IMR-90 (cell line): Measurements from ENCODE around the gene GTF3C6. TPM values are rescaled to one million over a fixed set of nuclear protein-coding genes. Genes with fewer than 3 reads are reported as not detected.

ENCODE experiments used
- ATAC-seq: fragments of 200-7000 bp; cut with Tn5 transposase; 2 replicates; pipeline ENCODE4 v1.9.1; 2020; ENCODE audit warnings: low read depth, mild to moderate bottlenecking, moderate library complexity
- BruUV-seq: library from RNA; stranded (reverse); fragments of 400-500 nt; replicated peaks from 2 replicates; lab custom pipeline; 2021; lab: Mats Ljungman, UMichigan
- CTCF ChIA-PET: fragments of 300-600 bp; formaldehyde crosslinking; extraction: SDS; loops from one replicate; lab custom pipeline; 2021; ENCODE audit warnings: antibody characterized with exemption; lab: Yijun Ruan, JAX
- POLR2A ChIA-PET: fragments of 300-600 bp; sonication (Branson Sonifier 250); formaldehyde crosslinking; loops from one replicate; lab custom pipeline; 2022; ENCODE audit warnings: antibody characterized with exemption; ENCODE audit not compliant: unreplicated experiment; lab: Charles Lee
- DNase-seq: peaks from one replicate; pipeline ENCODE4 v3.0.0; 2013
- H2AFZ ChIP-seq: replicated peaks from 2 replicates; pipeline ENCODE3; 2013; ENCODE audit warnings: low read length, mild to moderate bottlenecking; ENCODE audit not compliant: poor library complexity
- H2AK5ac ChIP-seq: 2 replicates; pipeline ENCODE4 v1.6.1; 2013; ENCODE audit warnings: low read depth, low read length, inconsistent platforms
- H2AK9ac ChIP-seq: replicated peaks from 2 replicates; pipeline ENCODE3; 2013; ENCODE audit warnings: mild to moderate bottlenecking, low read depth, low read length, moderate library complexity; ENCODE audit not compliant: poor library complexity
- H2BK120ac ChIP-seq: 2 replicates; pipeline ENCODE4 v1.6.1; 2013; ENCODE audit warnings: low read depth, low read length, inconsistent platforms
- H2BK15ac ChIP-seq: 3 replicates; pipeline ENCODE4 v1.6.1; 2013; ENCODE audit warnings: low read depth, low read length, inconsistent platforms
- H2BK20ac ChIP-seq: 2 replicates; pipeline ENCODE4 v1.6.1; 2013; ENCODE audit warnings: low read depth, mild to moderate bottlenecking, inconsistent platforms, low read length, moderate library complexity
- H2BK5ac ChIP-seq: 2 replicates; pipeline ENCODE4 v1.6.1; 2013; ENCODE audit warnings: mild to moderate bottlenecking, low read depth, low read length, inconsistent platforms; ENCODE audit not compliant: poor library complexity, severe bottlenecking
- H3K14ac ChIP-seq: replicated peaks from 2 replicates; pipeline ENCODE4 v1.6.1; 2013; ENCODE audit warnings: low read depth, low read length, inconsistent platforms
- H3K18ac ChIP-seq: 2 replicates; pipeline ENCODE4 v1.6.1; 2013; ENCODE audit warnings: low read depth, low read length, control low read depth
- H3K23ac ChIP-seq: 2 replicates; pipeline ENCODE4 v1.6.1; 2013; ENCODE audit warnings: low read depth, low read length, inconsistent platforms
- H3K27ac ChIP-seq: 2 replicates; pipeline ENCODE4 v1.5.1; 2013; ENCODE audit warnings: mild to moderate bottlenecking, control low read depth, low read length; ENCODE audit not compliant: insufficient read depth
- H3K27me3 ChIP-seq: 2 replicates; pipeline ENCODE4 v1.6.1; 2013; ENCODE audit warnings: low read length; ENCODE audit not compliant: control insufficient read depth, insufficient read depth
- H3K36me3 ChIP-seq: 2 replicates; pipeline ENCODE4 v1.6.1; 2013; ENCODE audit warnings: low read length, mixed read lengths; ENCODE audit not compliant: control insufficient read depth, insufficient read depth
- H3K4ac ChIP-seq: 2 replicates; pipeline ENCODE4 v1.6.1; 2013; ENCODE audit warnings: low read depth, low read length, inconsistent platforms
- H3K4me1 ChIP-seq: 2 replicates; pipeline ENCODE4 v1.6.1; 2013; ENCODE audit warnings: low read length, mixed read lengths; ENCODE audit not compliant: control insufficient read depth, insufficient read depth
- H3K4me2 ChIP-seq: 2 replicates; pipeline ENCODE4 v1.6.1; 2013; ENCODE audit warnings: low read depth, mild to moderate bottlenecking, control low read depth, low read length, moderate library complexity
- H3K4me3 ChIP-seq: 2 replicates; pipeline ENCODE4 v1.5.1; 2013; ENCODE audit warnings: low read depth, mild to moderate bottlenecking, control low read depth, low read length, moderate library complexity; ENCODE audit not compliant: insufficient read depth
- H3K56ac ChIP-seq: 2 replicates; pipeline ENCODE4 v1.6.1; 2013; ENCODE audit warnings: low read length, inconsistent platforms; ENCODE audit not compliant: insufficient read depth; ENCODE audit errors: extremely low read depth
- H3K79me1 ChIP-seq, 2 experiments: 2 replicates each; pipeline ENCODE4 v1.6.1; 2013; ENCODE audit warnings: low read length in 2 of 2, inconsistent platforms in 1 of 2, low read depth in 1 of 2
- H3K9ac ChIP-seq: 2 replicates; pipeline ENCODE4 v1.6.1; 2013; ENCODE audit warnings: low read depth, low read length, control low read depth
- H3K9me1 ChIP-seq: 2 replicates; pipeline ENCODE4 v1.6.1; 2013; ENCODE audit warnings: low read length, inconsistent platforms; ENCODE audit not compliant: insufficient read depth
- H3K9me3 ChIP-seq: 2 replicates; pipeline ENCODE4 v1.6.1; 2013; ENCODE audit warnings: low read length; ENCODE audit not compliant: control insufficient read depth, insufficient read depth
- H4K20me1 ChIP-seq: 2 replicates; pipeline ENCODE4 v1.6.1; 2013; ENCODE audit warnings: low read length, inconsistent platforms; ENCODE audit not compliant: insufficient read depth
- H4K5ac ChIP-seq: 2 replicates; pipeline ENCODE4 v1.6.1; 2013; ENCODE audit warnings: mild to moderate bottlenecking, low read depth, low read length, control low read depth
- H4K8ac ChIP-seq, 2 experiments: 2 replicates each; pipeline ENCODE4 v1.6.1; 2013; ENCODE audit warnings: low read depth in 2 of 2, low read length in 2 of 2, control low read depth in 1 of 2, inconsistent platforms in 1 of 2
- H4K91ac ChIP-seq: 2 replicates; pipeline ENCODE4 v1.6.1; 2013; ENCODE audit warnings: low read depth, low read length, inconsistent platforms; ENCODE audit not compliant: insufficient read depth
- BHLHE40 ChIP-seq: fragments of 150-350 bp; IDR thresholded peaks from 2 replicates; pipeline ENCODE4 v1.6.1; 2016; ENCODE audit warnings: mild to moderate bottlenecking, low read depth, low read length
- CEBPB ChIP-seq: IDR thresholded peaks from 2 replicates; pipeline ENCODE4 v1.6.1; 2012; ENCODE audit warnings: low read depth, low read length, improper control_type of control experiment
- CHD1 ChIP-seq: IDR thresholded peaks from 2 replicates; pipeline ENCODE4 v1.6.1; 2012; ENCODE audit warnings: low read depth, low read length, improper control_type of control experiment
- CTCF ChIP-seq: conservative IDR thresholded peaks from 2 replicates; pipeline ENCODE4 v1.5.1; 2012; ENCODE audit warnings: mild to moderate bottlenecking, low read depth, low read length, improper control_type of control experiment
- ELK1 ChIP-seq: fragments of 150-350 bp; IDR thresholded peaks from 2 replicates; pipeline ENCODE4 v1.6.1; 2016; ENCODE audit warnings: low read depth, mild to moderate bottlenecking, low read length, moderate library complexity, borderline replicate concordance
- FOS ChIP-seq: fragments of 150-350 bp; IDR thresholded peaks from 2 replicates; pipeline ENCODE4 v1.6.1; 2016; ENCODE audit warnings: low read depth, low read length
- MAFK ChIP-seq: IDR thresholded peaks from 2 replicates; pipeline ENCODE4 v1.6.1; 2012; ENCODE audit warnings: low read depth, low read length, improper control_type of control experiment
- MAZ ChIP-seq: IDR thresholded peaks from 2 replicates; pipeline ENCODE4 v1.6.1; 2012; ENCODE audit warnings: low read depth, mild to moderate bottlenecking, low read length, improper control_type of control experiment, moderate library complexity, borderline replicate concordance
- MXI1 ChIP-seq: IDR thresholded peaks from 2 replicates; pipeline ENCODE4 v1.6.1; 2012; ENCODE audit warnings: low read depth, mild to moderate bottlenecking, low read length, moderate library complexity, borderline replicate concordance
- NFE2L2 ChIP-seq: fragments of 150-350 bp; IDR thresholded peaks from 2 replicates; pipeline ENCODE4 v1.6.1; 2016; ENCODE audit warnings: low read depth, mild to moderate bottlenecking, low read length
- POLR2A ChIP-seq: IDR thresholded peaks from 2 replicates; pipeline ENCODE4 v1.6.1; 2012; ENCODE audit warnings: mild to moderate bottlenecking, low read depth, low read length
- RAD21 ChIP-seq: IDR thresholded peaks from 2 replicates; pipeline ENCODE4 v1.6.1; 2012; ENCODE audit warnings: low read length, improper control_type of control experiment
- RCOR1 ChIP-seq: IDR thresholded peaks from 2 replicates; pipeline ENCODE4 v1.6.1; 2012; ENCODE audit warnings: mild to moderate bottlenecking, low read length, improper control_type of control experiment; ENCODE audit not compliant: insufficient replicate concordance
- RFX5 ChIP-seq: IDR thresholded peaks from 2 replicates; pipeline ENCODE4 v1.8.0; 2012; ENCODE audit warnings: low read depth, mild to moderate bottlenecking, low read length, moderate library complexity
- SMC3 ChIP-seq: fragments of 150-350 bp; IDR thresholded peaks from 2 replicates; pipeline ENCODE4 v1.6.1; 2016; ENCODE audit warnings: low read depth, mild to moderate bottlenecking, antibody characterized with exemption, low read length, moderate library complexity
- USF2 ChIP-seq: fragments of 150-350 bp; IDR thresholded peaks from 2 replicates; pipeline ENCODE4 v1.6.1; 2017; ENCODE audit warnings: mild to moderate bottlenecking, antibody characterized with exemption, low read length, low read depth
- WGBS, 2 experiments: methylation state at CpG; one replicate each; pipeline versions ENCODE4 v1.1.5 to v1.1.7; 2013; ENCODE audit warnings: missing lambda C conversion rate in 2 of 2; ENCODE audit not compliant: insufficient read length in 1 of 2; ENCODE audit errors: extremely low coverage in 2 of 2; 5-methylcytosine and 5-hydroxymethylcytosine counted together
- dilution Hi-C: fragments of 300-500 bp; cut with HindIII; formaldehyde crosslinking; loops from one replicate; pipeline ENCODE4 v1.14.3; 2018; ENCODE audit warnings: low sequenced_read_pairs; ENCODE audit not compliant: unreplicated experiment
- in situ Hi-C: fragments of 300-500 bp; cut with MboI; formaldehyde crosslinking; loops from 3 replicates; pipeline ENCODE4 v1.14.3; 2019; ENCODE audit warnings: low sequenced_read_pairs, inconsistent platforms, mixed read lengths
- intact Hi-C: fragments of 100-400 bp; cut with micrococcal nuclease; formaldehyde crosslinking; loops from 2 replicates; pipeline ENCODE4 v1.10.0; 2022
- polyA plus RNA-seq, 3 experiments: library from polyadenylated mRNA; depleted of rRNA; stranded (reverse); fragments of >200 nt; gene quantifications; 2 replicates each; pipeline ENCODE4 v1.2.3, GENCODE V29; 2012; ENCODE audit warnings: low replicate concordance in 1 of 3
- total RNA-seq: library from RNA; depleted of rRNA; stranded (reverse); fragments of >200 nt; gene quantifications from 2 replicates; pipeline ENCODE4 v1.2.3, GENCODE V29; 2012

Gene GTF3C6
- total and polyA plus RNA-seq, 2 of the 4 experiments (the other 2 are of a cell fraction): 10.4 to 40.5 TPM

- no peak overlapping the region for H4K91ac ChIP-seq
- H3K27ac ChIP-seq: no peak overlapping the region
- H4K20me1 ChIP-seq: no peaks in the 10 kb centered on the region
- no peak overlapping the region for H3K9ac ChIP-seq
- no peak overlapping the region for H3K23ac ChIP-seq
- H2BK120ac ChIP-seq: no peak overlapping the region
- H2AFZ ChIP-seq: no peak overlapping the region
- H2BK5ac ChIP-seq: no peak overlapping the region
- H3K27me3 ChIP-seq: no peaks in the 10 kb centered on the region
- ChIA-PET POLR2A (no interaction called here), CTCF (no interaction called here)
- no peaks in the 10 kb centered on the region for H3K9me1 ChIP-seq
- H2BK20ac ChIP-seq: no peak overlapping the region
- no peaks in the 10 kb centered on the region for H3K36me3 ChIP-seq
- H4K5ac ChIP-seq: no peak overlapping the region
- H3K9me3 ChIP-seq: no peaks in the 10 kb centered on the region
- peaks cover 17 to 30% of the 10 kb centered on the region in 2 experiments for H3K79me1 ChIP-seq
- ATAC-seq (no peak), DNase-seq (no peak)
- H3K14ac ChIP-seq: no peak overlapping the region
- H3K4me3 ChIP-seq: no peak overlapping the region
- TF ChIP-seq ELK1 (no peak), BHLHE40 (no peak), POLR2A (no peak), MAFK (no peak), FOS (no peak), RFX5 (no peak), RAD21 (no peak), SMC3 (no peak), NFE2L2 (no peak), CTCF (no peak), CEBPB (no peak), USF2 (no peak), CHD1 (no peak), RCOR1 (no peak), MAZ (no peak), MXI1 (no peak)
- no peak overlapping the region for H3K56ac ChIP-seq
- intact Hi-C loops: no loop called here
- in situ Hi-C loops: no loop called here
- H2AK9ac ChIP-seq: no peak overlapping the region
- no CpG with 5 or more reads among the region's 9 CpGs for WGBS, 2 experiments
- H2BK15ac ChIP-seq: no peak overlapping the region
- no peak overlapping the region for H2AK5ac ChIP-seq
- no peak overlapping the region for H3K18ac ChIP-seq
- H3K4me1 ChIP-seq: peaks cover 3% of the 10 kb centered on the region; the same call in 1 of the 2 replicates
- no TSS peak for BruUV-seq
- dilution Hi-C loops: no loop called here
- no peak overlapping the region for H4K8ac ChIP-seq
- H3K4me2 ChIP-seq: no peak overlapping the region
- no peak overlapping the region for H3K4ac ChIP-seq
These were observed 21.1 kb downstream of the GTF3C6 start for GRCh38 chr6:110979565-110980101.
